ENCODE data around the gene EQTN.

- no peak for TF ChIP-seq POLR2A (IDR thresholded peaks at IDR 0.05; ENCODE audit: low read length)
- TF ChIP-seq GATA1 (IDR thresholded peaks at IDR 0.05; ENCODE audit: low read depth, low read length), result no peak
Measured at GRCh38 chr9:27297050-27297449, at the start of gene EQTN.
